GM21723 (cell line): ENCODE results near the gene DIP2A.

Experiments used
- ATAC-seq: cut with Tn5 transposase; IDR thresholded peaks from one replicate; pipeline ENCODE4 v1.9.1; 2021; ENCODE audit warnings: mild to moderate bottlenecking, moderate library complexity; ENCODE audit not compliant: unreplicated experiment

Gene DIP2A, protein sequence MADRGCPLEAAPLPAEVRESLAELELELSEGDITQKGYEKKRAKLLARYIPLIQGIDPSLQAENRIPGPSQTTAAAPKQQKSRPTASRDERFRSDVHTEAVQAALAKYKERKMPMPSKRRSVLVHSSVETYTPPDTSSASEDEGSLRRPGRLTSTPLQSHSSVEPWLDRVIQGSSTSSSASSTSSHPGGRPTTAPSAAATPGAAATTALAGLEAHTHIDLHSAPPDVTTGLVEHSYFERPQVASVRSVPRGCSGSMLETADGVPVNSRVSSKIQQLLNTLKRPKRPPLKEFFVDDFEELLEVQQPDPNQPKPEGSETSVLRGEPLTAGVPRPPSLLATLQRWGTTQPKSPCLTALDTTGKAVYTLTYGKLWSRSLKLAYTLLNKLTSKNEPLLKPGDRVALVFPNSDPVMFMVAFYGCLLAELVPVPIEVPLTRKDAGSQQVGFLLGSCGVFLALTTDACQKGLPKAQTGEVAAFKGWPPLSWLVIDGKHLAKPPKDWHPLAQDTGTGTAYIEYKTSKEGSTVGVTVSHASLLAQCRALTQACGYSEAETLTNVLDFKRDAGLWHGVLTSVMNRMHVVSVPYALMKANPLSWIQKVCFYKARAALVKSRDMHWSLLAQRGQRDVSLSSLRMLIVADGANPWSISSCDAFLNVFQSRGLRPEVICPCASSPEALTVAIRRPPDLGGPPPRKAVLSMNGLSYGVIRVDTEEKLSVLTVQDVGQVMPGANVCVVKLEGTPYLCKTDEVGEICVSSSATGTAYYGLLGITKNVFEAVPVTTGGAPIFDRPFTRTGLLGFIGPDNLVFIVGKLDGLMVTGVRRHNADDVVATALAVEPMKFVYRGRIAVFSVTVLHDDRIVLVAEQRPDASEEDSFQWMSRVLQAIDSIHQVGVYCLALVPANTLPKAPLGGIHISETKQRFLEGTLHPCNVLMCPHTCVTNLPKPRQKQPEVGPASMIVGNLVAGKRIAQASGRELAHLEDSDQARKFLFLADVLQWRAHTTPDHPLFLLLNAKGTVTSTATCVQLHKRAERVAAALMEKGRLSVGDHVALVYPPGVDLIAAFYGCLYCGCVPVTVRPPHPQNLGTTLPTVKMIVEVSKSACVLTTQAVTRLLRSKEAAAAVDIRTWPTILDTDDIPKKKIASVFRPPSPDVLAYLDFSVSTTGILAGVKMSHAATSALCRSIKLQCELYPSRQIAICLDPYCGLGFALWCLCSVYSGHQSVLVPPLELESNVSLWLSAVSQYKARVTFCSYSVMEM (N-terminal part only)

DNA sequence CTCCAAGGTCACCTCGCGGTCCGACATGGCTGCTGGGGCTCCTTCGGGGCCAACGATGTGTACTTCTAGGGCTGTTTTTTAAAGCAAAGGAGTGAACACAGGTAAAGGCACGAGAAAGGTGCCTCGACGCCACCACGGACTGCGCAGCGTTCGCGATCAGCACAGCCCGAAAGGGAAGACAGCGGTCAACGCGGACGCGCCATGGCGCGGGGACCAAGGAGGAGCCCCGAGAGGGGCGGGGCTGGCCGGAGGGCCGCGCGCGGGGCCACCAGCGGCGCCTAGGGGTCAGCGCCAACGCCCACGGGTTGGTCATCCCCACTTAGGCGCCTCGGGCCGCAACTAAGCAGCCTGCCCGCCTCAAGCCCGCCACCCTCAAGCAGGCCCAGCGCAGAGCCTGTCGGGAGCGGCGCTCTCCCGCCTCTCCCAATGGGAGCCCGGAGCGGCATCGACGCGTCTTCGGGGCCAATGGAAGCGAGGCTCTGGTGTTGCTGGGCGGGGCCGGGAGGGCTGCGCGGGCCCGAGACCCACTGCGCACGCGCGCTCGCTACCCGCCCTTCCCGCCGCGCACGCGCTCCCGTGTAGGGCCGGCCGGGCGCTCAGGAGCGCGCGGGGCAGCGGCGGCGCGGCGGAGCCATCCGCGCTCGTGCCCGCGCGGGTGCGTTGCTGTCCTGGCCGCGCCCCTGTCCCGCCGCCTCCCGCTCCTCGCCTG is at the start of gene DIP2A:
Gene DIP2A (plus strand): TSS at position 577 of the 709 bp plus-strand sequence. CDS start 241 bp downstream, outside the sequence.
- peak; percentile 88 for ATAC-seq

DNA sequence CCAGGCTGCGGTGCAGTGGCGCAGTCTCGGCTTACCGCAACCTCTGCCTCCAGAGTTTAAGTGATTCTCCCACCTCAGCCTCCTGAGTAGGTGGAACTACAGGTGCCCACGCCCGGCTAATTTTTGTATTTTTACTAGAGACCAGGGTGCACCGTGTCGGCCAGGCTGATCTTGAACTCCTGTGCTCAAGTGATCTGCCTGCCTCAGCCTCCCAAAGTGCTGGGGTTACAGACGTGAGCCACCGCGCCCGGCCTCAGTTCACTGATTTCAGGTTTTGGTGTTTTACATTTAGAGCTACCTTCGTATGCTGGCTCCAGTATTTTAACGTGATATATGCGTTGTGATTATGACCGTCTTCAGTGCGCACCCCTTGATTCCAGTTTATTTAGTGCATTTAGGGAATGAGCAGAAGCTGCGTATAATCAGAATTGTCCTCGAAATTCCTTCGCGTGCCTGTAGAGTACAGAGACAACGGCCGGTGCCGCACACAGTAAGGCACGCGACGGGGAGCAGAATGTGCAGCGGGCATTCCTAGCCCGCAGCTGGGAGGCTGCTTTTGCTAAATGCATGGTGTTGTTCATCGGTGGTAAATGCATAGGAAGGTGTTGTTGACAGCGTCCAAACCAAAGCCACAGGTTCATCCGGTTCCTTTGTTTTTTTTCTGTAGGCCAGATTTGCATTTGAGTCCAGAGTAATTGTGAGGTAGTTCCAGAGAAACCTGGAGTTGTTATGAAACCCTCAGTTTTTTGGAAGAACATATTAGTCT is 48.9 kb upstream of the DIP2A start:
- no peak for ATAC-seq

DNA sequence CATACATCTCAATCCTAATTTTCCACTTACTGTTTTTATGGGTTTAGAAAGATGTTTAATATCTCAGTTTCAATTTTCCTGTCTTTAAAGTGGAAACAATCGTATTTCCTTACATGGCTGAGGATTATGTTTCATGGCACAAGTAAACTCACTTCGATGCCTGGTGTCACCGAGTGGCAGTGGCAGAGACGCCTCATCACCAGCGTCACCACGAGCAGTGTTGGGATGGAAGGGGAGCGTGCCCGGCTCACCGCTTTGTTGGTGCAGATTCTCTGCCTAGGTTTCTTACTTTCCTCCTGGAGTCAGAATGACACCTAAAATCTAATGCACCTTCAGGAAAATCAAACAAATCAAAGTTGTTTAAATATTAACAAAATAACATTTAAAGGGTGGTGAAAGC is 48.2 kb upstream of the DIP2A start:
- ATAC-seq, result no peak

DNA sequence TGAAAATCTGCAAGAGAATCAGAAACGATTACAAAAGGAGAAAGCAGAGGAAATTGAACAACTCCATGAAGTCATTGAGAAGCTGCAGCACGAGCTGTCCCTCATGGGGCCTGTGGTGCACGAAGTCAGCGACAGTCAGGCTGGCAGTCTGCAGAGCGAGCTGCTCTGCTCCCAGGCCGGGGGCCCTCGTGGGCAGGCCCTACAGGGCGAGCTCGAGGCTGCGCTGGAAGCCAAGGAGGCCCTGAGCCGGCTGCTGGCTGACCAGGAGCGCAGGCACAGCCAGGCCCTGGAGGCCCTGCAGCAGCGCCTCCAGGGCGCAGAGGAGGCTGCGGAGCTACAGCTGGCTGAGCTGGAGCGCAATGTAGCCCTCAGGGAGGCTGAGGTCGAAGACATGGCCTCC is 47.5 kb upstream of the DIP2A start:
- ATAC-seq, result no peak

DNA sequence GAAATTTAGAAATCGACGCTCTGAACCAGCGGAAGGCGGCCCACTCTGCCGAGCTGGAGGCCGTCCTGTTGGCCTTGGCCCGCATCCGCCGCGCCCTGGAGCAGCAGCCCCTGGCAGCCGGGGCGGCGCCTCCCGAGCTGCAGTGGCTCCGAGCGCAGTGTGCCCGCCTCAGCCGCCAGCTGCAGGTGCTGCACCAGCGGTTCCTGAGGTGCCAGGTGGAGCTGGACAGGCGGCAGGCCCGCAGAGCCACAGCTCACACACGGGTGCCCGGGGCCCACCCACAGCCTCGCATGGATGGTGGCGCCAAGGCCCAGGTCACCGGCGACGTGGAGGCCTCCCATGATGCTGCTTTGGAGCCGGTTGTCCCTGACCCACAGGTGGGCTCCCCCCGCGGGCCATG is 47.0 kb upstream of the DIP2A start:
- no peak for ATAC-seq

DNA sequence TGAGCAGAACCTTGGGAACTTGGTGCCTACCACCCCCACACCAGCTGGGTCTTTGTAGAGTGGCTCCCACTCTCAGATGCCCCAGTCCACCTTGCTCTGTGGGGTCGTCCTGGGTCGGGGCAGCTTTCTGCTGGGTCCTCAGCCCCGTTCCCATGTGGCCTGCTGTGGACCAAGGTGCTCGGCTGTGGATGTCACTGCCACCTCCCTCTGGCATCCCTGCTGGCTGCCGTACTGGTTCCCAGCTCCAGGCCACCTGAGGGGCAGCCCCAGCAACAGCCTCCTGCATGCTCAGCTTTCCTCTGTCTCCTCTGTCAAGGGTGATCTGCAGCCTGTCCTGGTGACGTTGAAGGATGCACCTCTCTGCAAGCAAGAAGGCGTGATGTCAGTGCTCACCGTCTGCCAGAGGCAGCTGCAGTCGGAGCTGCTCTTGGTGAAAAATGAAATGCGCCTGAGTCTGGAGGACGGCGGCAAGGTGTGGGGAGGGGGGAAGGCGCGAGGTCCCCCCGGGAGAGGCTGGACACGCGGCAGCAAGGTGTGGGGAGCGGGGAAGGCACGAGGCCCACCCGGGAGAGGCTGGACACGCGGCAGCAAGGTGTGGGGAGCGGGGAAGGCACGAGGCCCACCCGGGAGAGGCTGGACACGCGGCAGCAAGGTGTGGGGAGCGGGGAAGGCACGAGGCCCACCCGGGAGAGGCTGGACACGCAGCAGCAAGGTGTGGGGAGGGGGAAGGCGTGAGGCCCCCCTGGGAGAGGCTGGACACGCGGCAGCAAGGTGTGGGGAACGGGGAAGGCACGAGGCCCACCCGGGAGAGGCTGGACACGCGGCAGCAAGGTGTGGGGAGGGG is 45.9 kb upstream of the DIP2A start:
- ATAC-seq, result no peak

DNA sequence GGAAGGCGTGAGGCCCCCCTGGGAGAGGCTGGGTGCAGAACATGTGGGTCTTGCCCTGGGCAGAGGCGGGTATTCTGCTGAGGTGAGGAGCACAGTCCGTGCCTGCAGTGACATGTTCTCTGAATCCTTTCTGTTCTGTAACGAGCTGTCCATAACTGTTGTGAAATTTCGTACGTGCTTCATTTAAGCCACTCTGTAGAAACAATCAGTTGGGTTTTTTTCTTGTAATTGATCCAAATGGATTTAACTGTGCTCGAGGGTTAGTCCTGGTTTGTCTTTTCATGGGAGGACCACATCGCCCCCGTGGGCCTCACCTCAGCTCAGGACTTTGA is 45.4 kb upstream of the DIP2A start:
- no peak for ATAC-seq

DNA sequence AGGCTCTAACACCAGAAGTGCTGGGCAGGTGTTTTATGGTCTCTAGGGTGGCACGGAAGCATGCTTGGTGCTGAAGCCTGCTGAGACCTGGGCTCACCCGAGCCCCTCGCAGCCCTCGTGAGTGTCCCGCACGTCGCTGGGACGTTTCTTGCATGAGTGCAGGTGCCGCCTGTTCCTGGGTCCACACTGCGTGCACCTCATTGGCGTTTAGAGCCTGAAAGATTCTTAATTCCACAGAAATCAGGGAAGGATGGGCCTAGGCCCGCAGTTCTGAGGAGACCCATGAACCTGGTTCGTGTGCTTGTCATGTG is 43.8 kb upstream of the DIP2A start:
- ATAC-seq, result no peak

DNA sequence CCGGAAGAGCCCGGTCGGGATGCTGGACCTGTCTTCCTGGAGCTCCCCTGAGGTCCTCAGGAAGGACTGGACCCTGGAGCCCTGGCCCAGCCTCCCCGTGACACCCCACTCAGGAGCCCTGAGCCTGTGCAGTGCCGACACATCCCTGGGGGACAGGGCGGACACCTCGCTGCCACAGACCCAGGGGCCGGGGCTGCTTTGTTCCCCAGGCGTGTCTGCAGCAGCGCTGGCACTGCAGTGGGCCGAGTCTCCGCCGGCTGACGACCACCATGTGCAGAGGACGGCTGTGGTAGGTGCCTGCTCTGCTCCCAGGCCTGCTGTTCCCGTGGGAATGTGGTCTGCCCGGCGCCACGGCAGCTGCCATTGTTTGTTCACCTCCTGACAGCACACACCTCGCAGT is 42.1 kb upstream of the DIP2A start:
- ATAC-seq, result no peak

DNA sequence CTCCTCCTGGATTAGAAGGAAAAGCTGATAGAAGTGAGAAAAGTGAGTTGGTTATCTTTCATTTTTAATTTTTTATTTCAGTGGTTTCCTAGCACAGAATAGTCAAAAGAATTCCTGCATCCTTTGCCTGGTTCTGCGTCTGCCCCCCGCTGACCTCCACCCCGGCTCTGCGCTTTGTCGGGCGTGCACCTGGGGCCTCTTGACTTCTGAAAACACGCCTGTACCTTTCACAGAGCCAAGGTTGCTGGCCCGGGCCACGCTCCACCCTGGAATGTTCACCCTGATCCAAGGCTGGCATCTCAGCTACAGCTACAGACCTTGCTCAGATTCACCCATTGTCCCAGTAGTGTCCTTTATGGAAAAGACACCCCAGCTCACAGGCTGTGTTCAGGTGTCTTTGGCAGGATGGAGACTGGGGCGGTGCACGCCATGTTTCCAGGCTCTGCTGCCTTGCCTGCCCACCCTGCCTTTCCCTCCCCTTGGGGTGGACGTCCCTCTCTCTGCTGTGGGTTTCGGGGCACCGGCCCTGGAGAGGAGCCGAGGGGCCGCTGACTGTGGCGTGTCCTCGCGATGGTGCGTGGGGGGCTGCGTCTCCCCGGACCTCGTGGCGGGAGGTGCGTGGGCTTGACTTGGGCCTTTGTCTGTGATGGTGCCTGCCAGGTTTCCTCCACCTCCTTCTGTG is 40.3 kb upstream of the DIP2A start:
- ATAC-seq, result no peak

DNA sequence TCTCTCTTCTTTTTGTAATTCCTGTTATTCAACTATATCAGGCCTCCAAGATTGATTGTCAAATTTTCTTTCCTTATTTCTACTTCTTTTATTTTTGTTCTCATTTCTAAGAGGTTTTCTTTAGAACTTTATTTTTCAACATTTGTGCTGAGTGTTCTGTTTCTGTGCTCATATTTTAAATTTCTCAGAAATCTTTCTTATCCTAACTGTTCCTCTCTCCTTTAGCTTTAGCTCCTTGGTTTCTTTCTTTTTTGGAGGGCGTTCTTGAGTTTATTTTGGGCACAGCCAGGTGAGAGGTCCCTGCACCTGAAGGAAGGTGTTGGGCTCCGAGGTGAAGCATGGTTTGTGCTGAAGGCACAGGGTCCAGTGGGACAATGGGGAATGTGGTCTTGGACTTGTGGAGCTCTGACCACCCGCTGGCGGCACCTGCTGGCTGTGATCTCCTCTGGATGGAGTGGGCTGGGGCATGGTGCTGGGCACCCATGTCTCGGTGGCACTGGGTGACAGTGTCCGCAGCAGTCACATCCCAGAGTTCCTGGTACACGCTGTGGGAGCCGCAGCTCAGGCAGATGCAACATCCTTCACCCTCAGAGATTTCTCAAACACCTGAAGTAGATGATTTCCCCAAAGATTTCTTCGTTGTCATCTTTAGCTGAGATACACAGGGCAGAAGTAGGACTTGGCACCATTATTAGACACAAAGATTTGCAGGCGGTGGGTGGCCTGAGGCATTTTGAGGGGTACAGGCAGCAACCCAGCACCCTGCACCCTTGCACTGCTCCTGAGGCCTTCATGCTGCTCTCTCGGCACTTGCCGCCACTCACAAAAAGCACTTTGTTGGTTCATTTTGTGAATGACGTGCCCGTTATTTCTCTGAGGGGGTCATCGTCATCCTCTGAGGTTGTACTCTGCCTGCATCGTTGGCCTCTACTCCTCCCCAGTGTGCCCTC is 38.2 kb upstream of the DIP2A start:
- no peak for ATAC-seq

DNA sequence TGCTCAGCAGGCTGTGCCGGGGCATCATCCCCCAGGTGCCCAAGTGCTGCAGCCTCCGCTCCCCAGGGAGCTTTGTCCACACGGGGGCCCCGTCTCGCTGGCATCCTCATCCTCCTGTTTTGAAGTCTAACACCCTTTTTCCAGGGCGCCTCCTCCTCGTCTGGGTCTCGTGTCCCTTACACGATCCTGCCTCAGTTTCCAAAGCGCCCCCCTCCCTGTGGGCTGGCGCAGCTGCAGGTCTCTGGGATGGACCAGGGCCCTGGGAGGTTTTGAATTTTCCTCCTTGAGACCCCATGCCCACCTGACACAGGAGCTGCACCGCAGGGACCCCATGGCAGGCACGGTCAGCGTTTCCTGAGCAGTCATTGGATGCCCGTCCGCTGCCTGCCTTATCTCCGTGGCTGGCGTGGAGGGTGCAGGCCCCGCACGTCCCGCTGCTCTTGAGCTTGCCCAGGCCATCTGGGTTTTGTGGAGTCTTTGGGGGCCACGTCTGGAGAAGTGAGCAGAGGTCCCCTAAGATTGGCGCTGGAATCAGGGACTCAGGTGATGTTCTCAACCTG is 37.4 kb upstream of the DIP2A start:
- ATAC-seq, result no peak

DNA sequence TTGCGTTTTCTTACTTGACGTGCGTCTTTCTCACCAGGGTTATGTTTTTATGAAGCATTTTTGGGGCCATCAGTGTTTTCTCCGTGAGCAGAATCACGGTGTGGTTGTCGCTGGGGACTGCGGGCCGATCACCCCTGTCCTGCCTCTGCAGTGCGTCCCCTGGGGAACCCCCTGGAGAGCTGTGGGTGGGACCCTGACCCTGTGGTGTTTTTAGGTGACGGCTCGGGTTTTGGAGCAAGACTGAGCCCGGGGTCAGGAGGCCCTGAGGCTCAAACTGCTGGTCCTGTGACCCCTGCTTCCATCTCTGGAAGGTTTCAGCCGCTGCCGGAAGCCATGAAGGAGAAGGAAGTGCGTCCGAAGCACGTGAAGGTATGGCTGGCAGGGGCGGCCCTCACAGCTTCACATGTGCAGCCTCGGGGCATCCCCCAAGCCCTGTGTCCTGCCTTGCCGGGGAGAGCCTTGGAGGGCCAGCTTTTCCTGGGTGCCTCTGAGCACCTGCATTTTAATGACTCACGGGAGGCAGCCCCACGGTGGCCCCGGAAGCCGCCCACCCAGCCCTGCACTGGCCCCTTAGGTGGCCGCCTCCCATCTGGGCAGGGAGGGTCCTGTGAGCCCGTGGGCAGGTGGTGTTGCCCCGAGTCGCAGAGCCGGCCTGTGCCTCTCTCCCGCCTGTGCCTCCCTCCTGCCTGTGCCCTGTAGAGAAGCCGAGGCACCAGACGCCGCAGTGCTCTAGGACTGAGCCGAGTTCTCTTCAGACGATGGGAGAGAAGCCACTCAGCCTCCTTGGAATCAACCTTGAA is 36.7 kb upstream of the DIP2A start:
- no peak for ATAC-seq

DNA sequence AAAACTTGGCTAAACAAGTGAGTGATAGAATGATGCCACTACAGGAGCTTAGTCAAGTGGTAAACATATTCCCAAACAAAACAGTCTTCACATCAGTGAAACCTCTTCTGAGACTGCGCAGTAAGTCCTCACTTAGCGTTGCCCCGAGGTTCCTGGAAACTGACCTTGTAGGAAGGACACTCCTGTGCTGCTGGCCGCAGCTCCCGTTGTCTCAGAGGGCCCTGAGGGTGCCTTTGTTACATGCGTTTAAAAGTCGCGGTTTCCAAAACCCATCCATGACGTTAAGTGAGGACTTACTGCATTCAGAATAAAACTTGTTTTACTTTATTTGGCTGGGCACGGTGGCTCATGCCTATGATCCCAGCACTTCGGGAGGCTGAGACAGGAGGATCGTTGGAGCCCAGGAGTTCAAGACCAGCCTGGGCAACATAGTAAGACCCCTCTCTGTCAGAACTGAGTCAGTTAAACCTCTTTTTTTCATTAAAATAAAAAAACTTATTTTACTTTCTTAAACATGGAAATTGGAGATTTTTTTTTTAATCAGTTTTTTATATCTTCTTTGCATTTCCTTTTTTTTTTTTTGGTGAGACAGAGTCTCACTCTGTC is 36.0 kb upstream of the DIP2A start:
- no peak for ATAC-seq

DNA sequence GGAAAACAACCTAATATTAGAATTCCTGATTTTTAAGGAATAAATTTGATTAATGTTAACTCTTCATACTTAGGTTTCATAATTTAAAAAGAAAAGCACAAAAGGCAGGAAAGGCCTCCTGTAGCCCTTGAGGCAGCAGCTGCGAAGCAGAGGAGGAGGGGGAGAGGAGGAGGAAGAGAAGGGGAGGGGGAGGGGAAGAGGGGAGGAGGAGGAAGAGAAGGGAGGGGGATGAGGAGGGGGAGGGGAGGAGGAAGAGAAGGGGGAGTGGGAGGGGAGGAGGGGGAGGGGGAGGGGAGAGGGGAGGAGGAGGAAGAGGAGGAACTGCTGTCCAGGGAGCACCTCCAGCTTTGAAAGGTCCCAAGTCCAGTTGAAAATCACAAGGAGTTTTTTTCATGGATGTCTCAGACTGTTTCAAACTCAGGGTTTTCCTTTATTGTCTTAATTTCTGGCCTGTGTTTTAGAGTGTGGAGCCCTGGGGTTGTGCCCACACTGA is 35.1 kb upstream of the DIP2A start:
- no peak for ATAC-seq

DNA sequence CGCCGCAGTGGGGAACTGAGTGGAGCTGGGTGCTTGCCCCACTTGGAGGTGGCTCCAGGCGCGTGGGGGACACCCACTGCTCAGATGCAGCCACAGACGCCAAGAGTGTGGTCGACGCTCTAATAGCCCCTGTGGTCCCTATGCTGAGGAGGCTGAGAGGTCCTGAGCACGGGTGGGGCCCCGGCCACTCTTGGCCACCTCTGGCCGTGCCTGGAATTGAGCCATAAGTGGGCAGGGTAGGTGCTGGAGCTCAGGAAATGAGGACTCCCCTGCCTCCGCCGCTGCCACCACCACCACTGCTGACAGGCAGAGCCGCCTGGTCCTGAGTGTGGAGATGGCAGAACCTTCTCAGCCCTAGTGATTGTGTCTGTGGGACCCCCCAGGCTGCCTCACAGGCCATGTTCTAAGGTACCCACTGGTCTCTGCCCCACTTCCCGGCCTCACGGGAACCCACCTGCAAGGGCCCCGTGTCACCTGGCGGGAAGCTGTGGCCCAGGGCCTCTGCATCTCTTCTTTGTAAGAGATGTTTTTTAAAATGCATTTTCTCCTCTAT is 34.6 kb upstream of the DIP2A start:
- no peak for ATAC-seq
